Measurements from ENCODE around the gene GATAD2A.
"Not testable (repeated sequence)": the region's sequence is repeated elsewhere in the genome, so short reads cannot be mapped to it uniquely, and the experiment has no call there.

Gene GATAD2A

GRCh38 chr19:19404879-19405860, at the start of gene GATAD2A:
TSS of gene GATAD2A (plus strand) at chr19:19405675. CDS start at chr19:19465346, 59,671 bp downstream.
- DNase-seq, result peak; percentile 93

GRCh38 chr19:19356500-19356899, 49.0 kb upstream of the GATAD2A start:
- no peak for DNase-seq

- no peak for DNase-seq
Observed at GRCh38 chr19:19356901-19357566, 48.4 kb upstream of the GATAD2A start.

GRCh38 chr19:19361075-19361594, 44.3 kb upstream of the GATAD2A start:
- DNase-seq, result peak; percentile 91

GRCh38 chr19:19362075-19362474, 43.4 kb upstream of the GATAD2A start:
- DNase-seq, result no peak

GRCh38 chr19:19366434-19367396, 38.8 kb upstream of the GATAD2A start:
- DNase-seq, result peak; percentile 89

GRCh38 chr19:19368087-19368486, 37.4 kb upstream of the GATAD2A start:
- DNase-seq, result no peak

GRCh38 chr19:19371059-19371458, 34.4 kb upstream of the GATAD2A start:
- no peak for DNase-seq

- DNase-seq, result peak; percentile 93
Observed at GRCh38 chr19:19372656-19373416, 32.6 kb upstream of the GATAD2A start.

- no peak for DNase-seq
Observed at GRCh38 chr19:19379527-19379926, 25.9 kb upstream of the GATAD2A start.

- DNase-seq, result not testable (repeated sequence)
Observed at GRCh38 chr19:19380316-19380715, 25.2 kb upstream of the GATAD2A start.

GRCh38 chr19:19381007-19381926, 24.2 kb upstream of the GATAD2A start:
- no peak for DNase-seq

- DNase-seq, result no peak
Observed at GRCh38 chr19:19382118-19382517, 23.4 kb upstream of the GATAD2A start.

- no peak for DNase-seq
Observed at GRCh38 chr19:19384486-19384885, 21.0 kb upstream of the GATAD2A start.

GRCh38 chr19:19385131-19385895, 20.2 kb upstream of the GATAD2A start:
- peak; percentile 100 for DNase-seq

GRCh38 chr19:19385896-19386869, 19.3 kb upstream of the GATAD2A start:
- DNase-seq, result peak; percentile 60

GRCh38 chr19:19387108-19387507, 18.4 kb upstream of the GATAD2A start:
- no peak for DNase-seq
